Measurements from ENCODE around the gene CFAP141.

CFAP141 gene

DNA sequence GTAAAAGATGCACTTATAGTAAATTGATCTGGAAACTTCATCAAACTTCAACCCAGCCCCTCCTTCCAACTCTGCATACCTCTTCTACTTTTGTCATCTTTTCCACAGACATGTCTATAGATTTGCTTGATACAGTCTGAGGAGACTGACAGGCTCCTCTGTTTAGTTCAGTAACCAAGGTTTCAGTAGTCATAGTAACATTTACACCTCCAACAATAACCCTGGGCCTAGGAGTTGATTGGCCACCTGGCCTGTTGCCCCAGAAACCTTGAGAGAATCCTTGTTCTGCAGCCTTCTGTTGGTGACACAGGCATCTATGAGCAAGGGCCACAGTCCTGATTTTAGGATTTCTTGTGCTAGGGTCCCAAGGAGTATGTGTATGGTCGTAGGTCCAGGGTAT is at the start of gene CFAP141:
CFAP141 (minus strand) TSS at position 138 of the 400 bp plus-strand sequence; CDS start at position 112, 26 bp downstream.
- ChIA-PET POLR2A (no interaction called here), CTCF (no interaction called here)
- DNase-seq (ENCODE audit: extremely low spot score), result no peak
- TF ChIP-seq, protein P1, sequence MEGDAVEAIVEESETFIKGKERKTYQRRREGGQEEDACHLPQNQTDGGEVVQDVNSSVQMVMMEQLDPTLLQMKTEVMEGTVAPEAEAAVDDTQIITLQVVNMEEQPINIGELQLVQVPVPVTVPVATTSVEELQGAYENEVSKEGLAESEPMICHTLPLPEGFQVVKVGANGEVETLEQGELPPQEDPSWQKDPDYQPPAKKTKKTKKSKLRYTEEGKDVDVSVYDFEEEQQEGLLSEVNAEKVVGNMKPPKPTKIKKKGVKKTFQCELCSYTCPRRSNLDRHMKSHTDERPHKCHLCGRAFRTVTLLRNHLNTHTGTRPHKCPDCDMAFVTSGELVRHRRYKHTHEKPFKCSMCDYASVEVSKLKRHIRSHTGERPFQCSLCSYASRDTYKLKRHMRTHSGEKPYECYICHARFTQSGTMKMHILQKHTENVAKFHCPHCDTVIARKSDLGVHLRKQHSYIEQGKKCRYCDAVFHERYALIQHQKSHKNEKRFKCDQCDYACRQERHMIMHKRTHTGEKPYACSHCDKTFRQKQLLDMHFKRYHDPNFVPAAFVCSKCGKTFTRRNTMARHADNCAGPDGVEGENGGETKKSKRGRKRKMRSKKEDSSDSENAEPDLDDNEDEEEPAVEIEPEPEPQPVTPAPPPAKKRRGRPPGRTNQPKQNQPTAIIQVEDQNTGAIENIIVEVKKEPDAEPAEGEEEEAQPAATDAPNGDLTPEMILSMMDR (IDR thresholded peaks at IDR 0.05; ENCODE audit: control extremely low read depth, extremely low read depth, low read depth, missing control alignments), result no peak

DNA sequence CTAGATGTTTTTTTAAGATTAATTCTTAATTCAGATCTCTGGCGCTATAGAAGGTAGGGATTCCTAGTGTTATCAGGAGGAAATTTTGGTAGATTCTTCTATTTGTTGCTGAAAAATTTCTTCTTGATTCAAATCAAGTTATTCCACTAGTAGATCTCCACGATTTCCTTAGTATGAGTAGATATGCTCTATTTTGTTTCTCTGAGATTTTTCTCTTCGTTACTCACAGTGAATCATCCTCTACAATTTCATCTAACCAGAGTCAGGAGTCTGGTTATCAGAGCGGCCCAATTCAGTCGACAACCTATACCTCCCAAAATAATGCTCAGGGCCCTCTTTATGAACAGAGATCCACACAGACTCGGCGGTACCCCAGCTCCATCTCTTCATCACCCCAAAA is 47.5 kb upstream of the CFAP141 start:
- CTCF ChIA-PET, result no interaction called here
- TF ChIP-seq, protein P1 (IDR thresholded peaks at IDR 0.05; ENCODE audit: control extremely low read depth, extremely low read depth, low read depth, missing control alignments), result no peak
- POLR2A ChIA-PET, result no interaction called here
- DNase-seq (ENCODE audit: extremely low spot score), result no peak

DNA sequence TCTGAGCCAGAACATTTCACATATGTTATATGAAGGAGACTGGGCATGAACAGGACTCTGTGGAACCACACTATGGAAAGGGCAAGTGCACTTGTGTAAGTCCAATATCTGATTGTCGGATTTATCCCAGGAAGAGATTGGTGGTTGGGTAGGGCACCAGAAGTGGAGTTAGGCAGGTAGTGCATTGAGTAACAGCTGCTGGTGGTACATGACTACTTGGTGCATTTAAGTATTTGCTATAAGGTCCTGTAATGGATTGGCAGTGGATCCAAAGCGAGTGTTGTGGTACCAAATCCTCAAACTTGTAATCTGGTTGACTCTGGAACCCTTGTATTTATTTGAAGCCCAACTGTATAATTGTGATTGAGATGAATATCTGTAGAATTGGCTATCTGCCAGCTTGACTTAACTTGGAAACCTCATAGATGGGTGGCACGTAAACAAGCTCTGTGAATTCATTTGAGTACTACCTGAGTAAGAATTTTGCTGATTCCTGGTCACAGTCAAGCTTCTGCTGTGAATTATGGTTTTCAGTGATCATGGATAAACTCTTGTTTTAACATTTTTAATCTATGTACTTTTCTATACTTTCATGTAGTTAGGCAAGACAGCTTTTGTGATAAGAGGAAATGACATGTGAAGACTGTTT is 35.7 kb upstream of the CFAP141 start:
- DNase-seq (ENCODE audit: extremely low spot score), result no peak
- POLR2A ChIA-PET, result no interaction called here
- CTCF ChIA-PET, result interaction anchor here (0.6 kb wide), 1 partner anchor 12 kb away, joined by 3 read pairs; no protein-coding TSS in a partner anchor

DNA sequence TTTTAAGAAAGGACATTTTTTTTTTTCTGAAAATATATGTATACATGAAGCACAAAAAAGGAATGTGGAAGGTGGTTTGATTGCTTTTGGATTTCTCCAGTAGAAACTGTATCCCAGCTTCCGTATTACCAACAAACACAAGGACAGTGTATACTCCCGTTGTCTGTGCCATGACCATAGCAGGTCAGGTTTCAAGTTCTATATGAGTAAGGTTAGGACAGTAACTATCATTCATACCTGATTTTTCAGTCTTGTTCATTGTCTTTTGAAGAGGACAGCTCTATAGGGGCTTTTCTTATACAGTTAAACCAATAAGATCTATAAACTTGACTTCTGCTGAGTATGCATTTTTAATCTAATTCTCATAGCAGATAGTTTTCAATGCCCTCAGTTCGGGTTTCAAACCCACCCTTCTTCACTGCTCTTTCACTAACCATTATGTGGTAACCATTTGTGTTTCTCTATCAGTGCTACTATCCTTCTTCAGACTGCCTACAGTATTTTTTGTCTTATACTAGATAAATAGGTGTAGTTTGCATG is 34.2 kb upstream of the CFAP141 start:
- DNase-seq (ENCODE audit: extremely low spot score), result no peak
- ChIA-PET POLR2A (no interaction called here), CTCF (interaction anchor here (1.4 kb wide), 1 partner anchor 10 kb away, joined by 4 read pairs; no protein-coding TSS in a partner anchor)
- TF ChIP-seq, protein P1 (IDR thresholded peaks at IDR 0.05; ENCODE audit: control extremely low read depth, extremely low read depth, low read depth, missing control alignments), result no peak

More for the DNA sequence above, 35.7 kb upstream of the CFAP141 start:
- TF ChIP-seq, protein P1 (IDR thresholded peaks at IDR 0.05; ENCODE audit: control extremely low read depth, extremely low read depth, low read depth, missing control alignments), result no peak

DNA sequence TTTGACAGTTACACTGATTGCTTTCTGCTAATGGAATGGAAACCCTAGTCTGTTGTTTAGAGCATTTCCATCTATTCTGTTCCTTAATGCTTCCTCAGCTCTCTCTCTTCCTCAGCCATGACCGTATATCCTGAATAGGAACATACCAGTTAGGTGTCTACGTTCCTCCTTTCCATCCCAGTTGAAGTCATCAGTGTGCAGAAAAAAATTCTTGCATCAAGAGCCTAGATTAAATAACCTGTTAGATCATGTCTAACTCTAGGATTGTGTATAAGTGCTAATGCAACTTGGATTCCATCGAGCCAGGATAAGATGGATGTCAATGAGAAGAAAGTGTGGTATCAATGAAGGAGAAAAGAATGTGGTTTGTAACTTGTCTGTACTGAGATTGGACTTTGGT is 33.4 kb upstream of the CFAP141 start:
- ChIA-PET POLR2A (no interaction called here), CTCF (no interaction called here)
- DNase-seq (ENCODE audit: extremely low spot score), result no peak
- TF ChIP-seq, protein P1 (IDR thresholded peaks at IDR 0.05; ENCODE audit: control extremely low read depth, extremely low read depth, low read depth, missing control alignments), result no peak

DNA sequence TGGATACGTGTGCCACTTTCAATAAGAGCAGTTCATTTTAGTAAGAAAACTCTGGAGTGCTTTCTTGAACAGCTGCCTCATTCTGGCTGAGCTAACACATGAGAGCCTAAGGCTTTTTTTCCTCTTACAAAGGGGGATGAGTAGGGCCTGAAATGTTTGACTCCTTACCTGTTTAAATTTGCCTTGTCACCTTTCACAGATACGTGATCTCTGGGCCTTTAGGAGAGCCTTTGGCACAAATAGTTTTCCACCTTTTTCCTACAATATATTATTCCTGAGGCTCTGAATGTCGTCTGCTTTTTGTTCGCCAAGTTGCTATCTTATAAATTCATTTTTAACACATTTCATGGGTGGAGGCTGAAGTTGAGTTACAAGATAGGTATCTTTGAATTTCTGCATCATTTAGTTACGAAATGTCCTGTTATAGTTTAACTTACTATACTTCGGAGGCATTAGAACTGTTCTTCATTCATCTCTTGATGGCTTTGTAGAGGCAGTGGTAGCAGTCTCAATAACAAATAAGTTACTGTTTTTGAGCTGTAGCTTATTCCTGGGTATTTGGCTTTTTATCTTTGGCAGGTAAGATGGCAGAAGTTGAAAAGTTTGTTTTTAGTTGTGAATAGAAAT is 31.9 kb upstream of the CFAP141 start:
- ChIA-PET POLR2A (no interaction called here), CTCF (interaction anchor here (1.0 to 1.2 kb wide), 2 partner anchors 11 to 14 kb away, joined by 4 read pairs; no protein-coding TSS in a partner anchor)
- DNase-seq (ENCODE audit: extremely low spot score), result no peak
- TF ChIP-seq, protein P1 (IDR thresholded peaks at IDR 0.05; ENCODE audit: control extremely low read depth, extremely low read depth, low read depth, missing control alignments), result no peak
